GM21786 (cell line): ENCODE results near the gene C22orf39.

Source experiments
- ATAC-seq: cut with Tn5 transposase; IDR thresholded peaks from one replicate; pipeline ENCODE4 v1.9.1; 2021; ENCODE audit not compliant: unreplicated experiment

Gene C22orf39

GRCh38 chr22:19402642-19403191, 44.8 kb downstream of the C22orf39 start:
- no peak for ATAC-seq

DNA sequence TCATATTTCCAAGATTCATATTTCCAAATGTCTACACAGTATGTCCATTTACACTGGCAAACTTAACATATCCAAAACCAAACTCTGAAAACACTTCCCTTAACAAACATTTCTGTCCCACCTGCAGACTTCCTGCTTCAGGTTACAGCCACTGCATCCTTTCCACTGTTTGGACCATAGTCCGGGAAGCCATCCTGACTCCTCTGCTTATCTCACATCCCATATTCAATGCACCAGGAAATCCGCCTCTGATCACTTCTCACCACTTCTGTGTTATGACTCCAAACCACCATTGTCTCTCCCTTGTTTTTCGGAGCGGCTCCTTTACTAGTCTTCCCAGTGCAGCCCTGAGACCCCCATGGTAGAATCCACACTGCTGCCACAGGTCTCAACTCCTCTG, 46.0 kb downstream of the C22orf39 start:
- no peak for ATAC-seq

DNA sequence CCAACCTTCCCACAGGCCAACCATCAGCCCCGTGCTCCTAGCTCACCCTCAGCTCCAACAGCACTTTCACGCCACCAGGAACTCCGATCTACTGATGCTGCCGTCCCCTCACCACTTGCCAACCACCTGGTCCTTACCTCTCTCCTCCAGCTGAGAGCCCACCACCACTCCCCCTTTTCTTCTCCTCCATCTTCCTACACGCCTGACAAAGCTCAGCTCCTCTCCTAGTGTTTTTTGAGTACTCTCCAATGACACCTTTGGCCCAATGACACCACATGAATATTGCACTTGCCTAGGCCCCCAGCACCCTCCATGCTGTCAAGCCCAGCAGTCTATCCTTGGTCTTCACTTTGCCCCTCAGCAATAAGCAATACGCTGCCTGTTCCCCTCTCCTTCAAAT, 46.6 kb downstream of the C22orf39 start:
- no peak for ATAC-seq

GRCh38 chr22:19398652-19399051, 48.9 kb downstream of the C22orf39 start:
- no peak for ATAC-seq

- no peak for ATAC-seq
Observed at GRCh38 chr22:19398206-19398605, 49.3 kb downstream of the C22orf39 start.

- ATAC-seq: no peak
Observed at GRCh38 chr22:19397734-19398104, 49.8 kb downstream of the C22orf39 start.

DNA sequence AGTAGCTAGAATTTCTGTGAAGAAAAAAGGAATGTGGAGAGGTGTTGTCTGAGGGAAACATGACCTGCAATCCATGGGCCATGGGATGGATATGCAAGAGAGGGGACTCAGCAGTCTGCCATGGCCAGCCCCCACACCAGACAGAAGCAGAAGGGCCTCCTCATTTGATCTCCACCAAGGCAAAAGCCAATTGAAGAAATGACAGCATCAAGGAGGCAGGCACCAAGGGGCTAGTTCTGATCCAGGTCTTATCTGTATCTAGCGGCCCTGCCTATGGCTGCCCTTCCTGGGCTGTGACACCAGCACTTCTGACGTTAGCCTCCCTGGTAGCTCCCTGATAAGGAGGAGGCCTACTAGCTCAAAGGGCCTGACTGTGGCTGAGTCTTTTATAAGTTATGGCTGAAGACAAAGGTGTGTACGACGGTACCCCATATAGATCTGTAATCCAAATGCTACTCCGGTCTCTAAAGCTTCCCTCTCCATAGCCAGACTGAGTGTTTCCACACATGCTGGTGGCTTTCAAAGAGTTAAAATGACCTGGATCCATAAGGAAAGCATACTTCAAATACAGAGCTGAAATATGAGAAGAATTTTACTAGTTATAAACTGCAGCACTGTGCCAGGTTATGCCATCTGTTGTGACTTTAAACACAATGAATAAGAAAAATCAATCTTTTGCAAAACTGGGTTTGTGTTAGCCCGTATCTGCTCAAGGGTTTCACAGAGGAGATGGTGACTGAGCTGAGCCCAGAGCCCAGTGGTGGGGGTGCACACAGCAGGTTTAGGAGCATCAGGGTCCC, 50.4 kb downstream of the C22orf39 start:
- ATAC-seq: no peak

DNA sequence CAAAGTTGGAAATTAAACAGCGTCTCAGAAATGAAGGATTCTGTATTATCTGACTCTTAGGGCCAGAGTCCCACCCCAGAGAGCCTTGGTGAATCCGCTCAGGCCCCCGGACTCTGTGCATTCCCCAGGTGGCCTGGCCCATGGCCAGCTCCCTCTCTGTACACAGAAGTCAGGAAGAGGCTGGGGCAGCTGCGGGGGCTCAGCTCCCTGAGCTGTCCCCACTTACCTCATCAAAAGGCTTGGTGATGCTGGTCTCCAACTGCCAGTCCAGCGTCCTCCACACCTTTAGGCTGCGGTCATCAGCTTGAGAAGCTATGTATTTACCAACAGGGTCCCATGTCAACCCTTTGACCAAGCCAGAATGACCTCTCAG, 51.0 kb downstream of the C22orf39 start:
- ATAC-seq: no peak

- no peak for ATAC-seq
Observed at GRCh38 chr22:19395276-19395675, 52.2 kb downstream of the C22orf39 start.

- no peak for ATAC-seq
Observed at GRCh38 chr22:19394274-19395050, 53.0 kb downstream of the C22orf39 start.

GRCh38 chr22:19393704-19394103, 53.8 kb downstream of the C22orf39 start:
- ATAC-seq: no peak
